Activated CD4-positive, alpha-beta T cell treated with anti-CD3 and anti-CD28 coated beads, Interleukin-2, amount 10 ng/mL, durations not matched to agents 7 days and 5 days (primary cell): ENCODE data around the gene RBMY1F. TPM values are rescaled to one million over a fixed set of nuclear protein-coding genes. Genes with fewer than 3 reads are reported as not detected.
"Not testable (repeated sequence)": the region's sequence is repeated elsewhere in the genome, so short reads cannot be mapped to it uniquely, and the experiment has no call there.

Experiments used
- CTCF ChIA-PET: fragments of 350-600 bp; sonication (Branson Sonifier 250); formaldehyde crosslinking; loops from one replicate; lab custom pipeline; 2021; ENCODE audit warnings: antibody characterized with exemption; lab: Charles Lee
- POLR2A ChIA-PET: fragments of 350-600 bp; sonication (Branson Sonifier 250); formaldehyde crosslinking; loops from one replicate; lab custom pipeline; 2021; ENCODE audit warnings: antibody characterized with exemption; lab: Charles Lee
- DNase-seq: peaks from one replicate; pipeline ENCODE4 v3.0.0-alpha.2; 2020
- H3K27ac Mint-ChIP-seq: one replicate; pipeline ENCODE4 v1.8.0; 2021; ENCODE audit warnings: mild to moderate bottlenecking, moderate library complexity, mixed read lengths
- H3K27me3 Mint-ChIP-seq: one replicate; pipeline ENCODE4 v1.8.0; 2021; ENCODE audit warnings: mixed read lengths
- H3K36me3 Mint-ChIP-seq: one replicate; pipeline ENCODE4 v1.8.0; 2021; ENCODE audit warnings: low read depth, mixed read lengths
- H3K4me1 Mint-ChIP-seq: one replicate; pipeline ENCODE4 v1.8.0; 2021; ENCODE audit warnings: mixed read lengths
- H3K4me3 Mint-ChIP-seq: one replicate; pipeline ENCODE4 v1.8.0; 2021; ENCODE audit warnings: mild to moderate bottlenecking, moderate library complexity, mixed read lengths
- H3K9me3 Mint-ChIP-seq: one replicate; pipeline ENCODE4 v1.8.0; 2021; ENCODE audit warnings: mixed read lengths
- total RNA-seq, 2 experiments: library from RNA; stranded (reverse); gene quantifications; one replicate each; pipeline ENCODE4 v1.2.3, GENCODE V29; 2021

The RBMY1F gene
- not detected for total RNA-seq

GRCh38 chrY:22182823-22183222 lies at the start of gene RBMY1F:
TSS of gene RBMY1F (minus strand) at chrY:22182923. CDS start at chrY:22180969, 1,954 bp downstream.
- H3K4me1 Mint-ChIP-seq, H3K36me3 Mint-ChIP-seq, H3K4me3 Mint-ChIP-seq, H3K27me3 Mint-ChIP-seq, H3K9me3 Mint-ChIP-seq, H3K27ac Mint-ChIP-seq, POLR2A ChIA-PET, CTCF ChIA-PET, DNase-seq: not testable (repeated sequence)

- H3K4me3 Mint-ChIP-seq, POLR2A ChIA-PET, DNase-seq, H3K9me3 Mint-ChIP-seq, H3K4me1 Mint-ChIP-seq, H3K27me3 Mint-ChIP-seq, CTCF ChIA-PET, H3K27ac Mint-ChIP-seq, H3K36me3 Mint-ChIP-seq: not testable (repeated sequence)
These were observed 31.6 kb downstream of the RBMY1F start for GRCh38 chrY:22151144-22151543.

DNA sequence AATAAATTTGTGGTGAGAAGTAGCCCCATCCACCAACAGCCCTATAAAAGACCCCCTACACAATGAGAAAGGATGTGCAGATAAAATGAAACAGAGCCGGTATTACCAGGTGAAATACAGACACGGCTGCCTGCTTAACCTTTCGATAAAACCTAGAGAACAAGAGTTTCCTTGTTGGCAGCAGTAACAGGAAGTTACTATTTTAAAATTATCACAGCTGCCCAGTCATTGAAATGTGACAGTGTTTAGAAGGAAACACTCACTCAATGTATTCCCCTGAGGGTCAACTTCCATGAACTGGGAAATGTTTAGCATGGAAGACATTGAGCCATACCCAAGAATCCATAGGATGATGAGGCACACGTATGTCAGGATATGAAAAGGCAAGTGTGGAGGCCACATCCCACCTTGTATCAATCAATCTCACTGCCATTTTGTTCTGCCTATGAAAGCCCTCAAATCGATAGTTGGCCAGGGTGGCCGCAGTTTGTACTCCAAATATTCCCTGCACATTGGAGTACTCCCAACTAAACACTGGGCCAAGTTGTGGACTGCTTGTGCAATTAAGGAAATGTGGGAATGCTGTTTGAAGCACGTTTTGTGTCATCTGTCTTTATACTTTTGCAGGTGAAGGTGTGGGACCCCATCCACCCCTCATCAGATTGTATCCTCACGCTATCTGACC lies 41.6 kb downstream of the RBMY1F start:
- H3K4me1 Mint-ChIP-seq, DNase-seq, H3K4me3 Mint-ChIP-seq, CTCF ChIA-PET, H3K27me3 Mint-ChIP-seq, POLR2A ChIA-PET, H3K27ac Mint-ChIP-seq, H3K36me3 Mint-ChIP-seq, H3K9me3 Mint-ChIP-seq: not testable (repeated sequence)

GRCh38 chrY:22134719-22135118 lies 48.0 kb downstream of the RBMY1F start:
- H3K27ac Mint-ChIP-seq, H3K4me1 Mint-ChIP-seq, CTCF ChIA-PET, H3K9me3 Mint-ChIP-seq, DNase-seq, H3K4me3 Mint-ChIP-seq, H3K27me3 Mint-ChIP-seq, H3K36me3 Mint-ChIP-seq, POLR2A ChIA-PET: not testable (repeated sequence)

DNA sequence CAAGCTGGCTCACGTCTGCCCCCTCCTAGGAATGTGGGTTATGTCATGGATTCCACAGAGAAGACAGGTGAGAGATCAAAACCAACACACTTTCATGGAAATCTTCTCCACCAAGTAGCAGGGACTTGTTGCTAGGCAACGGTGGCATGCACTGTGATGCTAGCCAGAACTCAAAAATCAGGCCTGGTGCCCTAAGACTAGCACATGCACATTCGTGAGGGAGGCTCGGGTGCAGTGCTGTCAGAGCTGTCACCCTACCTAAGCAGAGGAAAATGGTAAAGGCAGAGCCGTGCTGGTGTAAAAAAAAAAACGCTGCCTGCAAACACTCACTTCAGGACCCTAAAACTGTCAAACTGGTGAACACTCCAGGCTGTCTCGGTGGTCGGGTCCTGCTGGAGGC lies 52.2 kb downstream of the RBMY1F start:
- H3K27me3 Mint-ChIP-seq, H3K4me1 Mint-ChIP-seq, H3K36me3 Mint-ChIP-seq, DNase-seq, CTCF ChIA-PET, POLR2A ChIA-PET, H3K4me3 Mint-ChIP-seq, H3K9me3 Mint-ChIP-seq, H3K27ac Mint-ChIP-seq: not testable (repeated sequence)

Other genes with a start within 250 kb of the RBMY1F start
- not detected for gene RBMY1J, start 220.5 kb upstream of the RBMY1F start, total RNA-seq